Activated T-cell treated with anti-CD3 and anti-CD28 coated beads, Interleukin-2, amount 50 U/mL, for 72 hours (primary cell): ENCODE measurements around the gene LSS. TPM values are rescaled to one million over a fixed set of nuclear protein-coding genes. Genes with fewer than 3 reads are reported as not detected.
A peak's percentile ranks its signal among the peaks of the same experiment; 100 is the strongest.

ENCODE experiments used
- ATAC-seq, 2 donors: fragments of 150-1000 bp; cut with Tn5 transposase; replicated peaks in 1 of 2; 2 replicates each; pipeline ENCODE4 v1.10.0; 2021; ENCODE audit warnings: moderate library complexity in 2 of 2, mild to moderate bottlenecking in 1 of 2
- DNase-seq, 2 donors: peaks; one replicate each; pipeline ENCODE4 v3.0.0; 2021 to 2022; ENCODE audit warnings: mixed read lengths in 1 of 2
- H3K27ac Mint-ChIP-seq: one replicate; pipeline ENCODE4 v1.8.0; 2022; ENCODE audit warnings: mild to moderate bottlenecking, moderate library complexity, mixed read lengths
- H3K27me3 Mint-ChIP-seq: one replicate; pipeline ENCODE4 v1.8.0; 2022; ENCODE audit warnings: low read depth, mixed read lengths
- H3K36me3 Mint-ChIP-seq, 2 donors: one replicate each; pipeline ENCODE4 v1.8.0; 2022; ENCODE audit warnings: mixed read lengths in 2 of 2, mild to moderate bottlenecking in 1 of 2; ENCODE audit not compliant: insufficient read depth in 2 of 2
- H3K4me1 Mint-ChIP-seq: one replicate; pipeline ENCODE4 v1.8.0; 2022; ENCODE audit warnings: low read depth, mixed read lengths
- H3K4me3 Mint-ChIP-seq, 2 donors: one replicate each; pipeline ENCODE4 v1.8.0; 2022; ENCODE audit warnings: mild to moderate bottlenecking in 2 of 2, mixed read lengths in 2 of 2, moderate library complexity in 2 of 2
- H3K9me3 Mint-ChIP-seq, 2 donors: one replicate each; pipeline ENCODE4 v1.8.0; 2022; ENCODE audit warnings: mixed read lengths in 2 of 2
- total RNA-seq, 2 donors: library from RNA; stranded (reverse); gene quantifications; one replicate each; pipeline ENCODE4 v1.2.3, GENCODE V29; 2022

The LSS gene
- total RNA-seq, 2 donors from 2014 or later = 18.9 to 22.4 TPM

- Mint-ChIP-seq H3K9me3 (no peaks in the 10 kb centered on the region), H3K4me1 (no peaks in the 10 kb centered on the region), H3K4me3 (no peak overlapping the region), H3K36me3 (no peaks in the 10 kb centered on the region), H3K27me3 (peaks cover 5% of the 10 kb centered on the region), H3K27ac (no peak overlapping the region)
- no peak for DNase-seq
- no peak for ATAC-seq
Observed at GRCh38 chr21:46157987-46158451, 70.6 kb downstream of the LSS start.

- Mint-ChIP-seq H3K9me3 (no peaks in the 10 kb centered on the region), H3K4me1 (no peaks in the 10 kb centered on the region), H3K27me3 (no peaks in the 10 kb centered on the region), H3K36me3 (no peaks in the 10 kb centered on the region), H3K4me3 (no peak overlapping the region), H3K27ac (no peak overlapping the region)
- ATAC-seq (no peak), DNase-seq (no peak)
Observed at GRCh38 chr21:46157396-46157986, 71.1 kb downstream of the LSS start.

GRCh38 chr21:46156678-46157077 lies 71.9 kb downstream of the LSS start:
- ATAC-seq = no peak
- no peak for DNase-seq
- Mint-ChIP-seq H3K9me3 (no peaks in the 10 kb centered on the region), H3K4me1 (no peaks in the 10 kb centered on the region), H3K4me3 (no peak overlapping the region), H3K27ac (no peak overlapping the region), H3K27me3 (no peaks in the 10 kb centered on the region), H3K36me3 (no peaks in the 10 kb centered on the region)

- no peak for ATAC-seq
Observed at GRCh38 chr21:46156378-46156645, 72.3 kb downstream of the LSS start.

GRCh38 chr21:46155514-46156377 lies 72.8 kb downstream of the LSS start, which contains the start of gene FTCD:
Gene FTCD (minus strand): TSS chr21:46155579. CDS start chr21:46155523, 56 bp downstream.
- H3K4me1 Mint-ChIP-seq = no peaks in the 10 kb centered on the region
- H3K9me3 Mint-ChIP-seq = no peaks in the 10 kb centered on the region
- H3K4me3 Mint-ChIP-seq = no peak within 1 kb of the TSS
- no peaks in the 10 kb centered on the region for H3K27me3 Mint-ChIP-seq
- DNase-seq (no peak), ATAC-seq (no peak)
- no peak within 1 kb of the TSS for H3K27ac Mint-ChIP-seq
- H3K36me3 Mint-ChIP-seq = no peaks in the 10 kb centered on the region

More at GRCh38 chr21:46156378-46156645, 72.3 kb downstream of the LSS start:
- no peaks in the 10 kb centered on the region for H3K36me3 Mint-ChIP-seq
- H3K27ac Mint-ChIP-seq = no peak overlapping the region
- no peaks in the 10 kb centered on the region for H3K9me3 Mint-ChIP-seq
- H3K4me1 Mint-ChIP-seq = no peaks in the 10 kb centered on the region
- H3K27me3 Mint-ChIP-seq = no peaks in the 10 kb centered on the region
- DNase-seq = no peak
- no peak overlapping the region for H3K4me3 Mint-ChIP-seq

- Mint-ChIP-seq H3K27me3 (no peaks in the 10 kb centered on the region), H3K36me3 (no peaks in the 10 kb centered on the region), H3K4me1 (no peaks in the 10 kb centered on the region), H3K9me3 (no peaks in the 10 kb centered on the region), H3K27ac (no peak overlapping the region), H3K4me3 (no peak overlapping the region)
- ATAC-seq (no peak), DNase-seq (no peak)
Observed at GRCh38 chr21:46154955-46155513, 73.5 kb downstream of the LSS start.

- no peak for ATAC-seq
- H3K4me1 Mint-ChIP-seq = no peaks in the 10 kb centered on the region
- H3K27ac Mint-ChIP-seq = no peak overlapping the region
- no peaks in the 10 kb centered on the region for H3K27me3 Mint-ChIP-seq
- no peak for DNase-seq
- H3K9me3 Mint-ChIP-seq = no peaks in the 10 kb centered on the region
- no peaks in the 10 kb centered on the region for H3K36me3 Mint-ChIP-seq
- H3K4me3 Mint-ChIP-seq = no peak overlapping the region
Observed at GRCh38 chr21:46154155-46154954, 74.2 kb downstream of the LSS start.

GRCh38 chr21:46153247-46154154 lies 75.1 kb downstream of the LSS start:
- Mint-ChIP-seq H3K36me3 (no peaks in the 10 kb centered on the region), H3K27ac (no peak overlapping the region), H3K9me3 (no peaks in the 10 kb centered on the region), H3K27me3 (no peaks in the 10 kb centered on the region), H3K4me3 (no peak overlapping the region), H3K4me1 (no peaks in the 10 kb centered on the region)
- DNase-seq (peak; percentile 69 to 73), ATAC-seq (peak; percentile 80 to 83)

GRCh38 chr21:46152927-46153246 lies 75.7 kb downstream of the LSS start:
- DNase-seq (no peak), ATAC-seq (peak; percentile 30 to 39)

GRCh38 chr21:46151989-46152926 lies 76.3 kb downstream of the LSS start:
- Mint-ChIP-seq H3K36me3 (no peaks in the 10 kb centered on the region), H3K27me3 (no peaks in the 10 kb centered on the region), H3K4me1 (no peaks in the 10 kb centered on the region), H3K9me3 (no peaks in the 10 kb centered on the region), H3K4me3 (no peak overlapping the region), H3K27ac (no peak overlapping the region)
- ATAC-seq (no peak), DNase-seq (no peak)

More at GRCh38 chr21:46152927-46153246, 75.7 kb downstream of the LSS start:
- Mint-ChIP-seq H3K9me3 (no peaks in the 10 kb centered on the region), H3K27ac (no peak overlapping the region), H3K36me3 (no peaks in the 10 kb centered on the region), H3K4me1 (no peaks in the 10 kb centered on the region), H3K27me3 (no peaks in the 10 kb centered on the region), H3K4me3 (no peak overlapping the region)

GRCh38 chr21:46151261-46151988 lies 77.1 kb downstream of the LSS start:
- ATAC-seq (no peak), DNase-seq (no peak)
- no peaks in the 10 kb centered on the region for H3K4me1 Mint-ChIP-seq
- no peaks in the 10 kb centered on the region for H3K9me3 Mint-ChIP-seq
- no peaks in the 10 kb centered on the region for H3K27me3 Mint-ChIP-seq
- H3K27ac Mint-ChIP-seq = no peak overlapping the region
- H3K36me3 Mint-ChIP-seq = no peaks in the 10 kb centered on the region
- H3K4me3 Mint-ChIP-seq = no peak overlapping the region
